GM21619 (cell line): ENCODE measurements around the gene SLC5A9.
A peak's percentile ranks its signal among the peaks of the same experiment; 100 is the strongest.
"Not testable (repeated sequence)": the region's sequence is repeated elsewhere in the genome, so short reads cannot be mapped to it uniquely, and the experiment has no call there.

Experiments
- ATAC-seq: cut with Tn5 transposase; IDR thresholded peaks from one replicate; pipeline ENCODE4 v1.9.1; 2021; ENCODE audit not compliant: unreplicated experiment

Gene SLC5A9

DNA sequence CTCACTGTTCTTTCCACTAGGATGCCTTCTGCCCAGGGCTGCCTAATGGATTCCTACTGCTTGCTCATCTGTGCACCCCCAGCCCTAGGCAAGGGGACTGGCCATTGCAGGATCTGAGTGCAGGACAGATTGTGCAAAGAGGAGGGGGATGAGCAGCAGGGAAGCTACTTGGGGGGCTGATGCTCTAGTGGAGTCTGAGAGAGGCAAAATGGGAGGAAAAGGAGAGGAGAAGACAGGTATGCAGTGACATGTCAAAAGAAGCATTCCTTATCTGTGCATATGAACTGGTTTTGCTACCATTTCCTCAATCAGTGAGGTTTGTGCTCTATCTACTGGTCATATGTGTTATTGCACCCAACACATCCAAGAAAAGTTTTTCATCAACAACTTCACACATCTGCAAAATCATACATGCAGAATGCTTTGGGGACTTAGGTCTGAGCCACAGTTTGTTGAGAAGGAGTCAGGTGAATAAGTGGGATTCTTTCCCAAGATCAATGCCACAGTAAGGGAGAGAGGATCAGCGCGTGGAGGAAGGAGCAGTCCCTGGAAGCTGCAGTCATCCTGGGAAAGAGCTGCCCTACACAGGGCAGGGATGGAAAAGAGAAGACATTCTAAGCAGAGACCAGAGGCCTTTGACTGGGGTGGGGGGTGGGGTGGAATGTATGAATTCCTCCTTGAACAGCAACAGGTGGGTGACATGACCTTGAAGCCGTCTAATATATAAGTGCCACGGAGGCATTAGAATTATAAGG lies 14.4 kb downstream of the SLC5A9 start:
- peak; percentile 69 for ATAC-seq

DNA sequence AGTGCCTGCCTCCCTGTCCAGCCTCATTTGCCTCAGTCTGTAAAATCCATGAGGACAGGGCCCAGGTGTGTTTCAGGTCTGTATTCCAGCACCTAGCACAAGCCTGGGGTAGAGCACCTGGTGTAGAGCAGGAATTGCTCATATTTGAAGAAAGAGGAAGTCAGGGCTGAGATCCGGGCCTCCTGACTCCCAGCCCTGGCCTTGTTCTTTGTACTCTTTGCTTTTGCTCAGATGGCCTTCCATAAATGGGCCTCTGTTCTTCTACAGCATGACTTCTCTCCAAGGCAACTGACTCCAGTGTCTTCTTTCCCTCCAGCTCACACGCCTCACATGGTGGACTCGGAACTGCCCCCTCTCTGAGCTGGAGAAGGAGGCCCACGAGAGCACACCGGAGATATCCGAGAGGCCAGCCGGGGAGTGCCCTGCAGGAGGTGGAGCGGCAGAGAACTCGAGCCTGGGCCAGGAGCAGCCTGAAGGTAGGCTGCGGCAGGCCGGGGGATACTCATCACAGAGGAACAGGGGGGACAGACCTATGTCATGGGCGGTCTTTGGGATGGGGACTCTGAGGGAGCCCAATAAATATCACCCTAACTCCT lies 19.7 kb downstream of the SLC5A9 start:
- ATAC-seq, result no peak

DNA sequence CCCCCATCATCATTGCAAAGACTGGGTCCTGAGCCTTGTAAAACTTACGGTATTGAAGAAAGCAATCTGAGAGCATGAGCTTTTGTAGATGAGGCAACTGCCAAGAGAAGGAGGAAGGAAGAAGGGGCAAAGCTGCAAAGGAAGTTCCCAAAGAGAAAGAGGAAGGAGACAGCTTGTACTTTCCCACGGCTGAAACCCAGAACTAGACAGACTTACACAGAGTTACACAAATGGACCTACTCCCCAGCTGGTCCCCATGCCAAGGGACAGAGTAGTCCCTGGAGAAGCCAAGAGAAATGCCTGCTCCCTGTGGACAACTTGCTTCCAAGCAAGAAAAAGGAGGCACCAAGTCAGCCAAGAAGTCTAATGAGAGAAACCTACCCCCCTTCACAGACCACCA lies 22.6 kb downstream of the SLC5A9 start:
- ATAC-seq, result no peak

DNA sequence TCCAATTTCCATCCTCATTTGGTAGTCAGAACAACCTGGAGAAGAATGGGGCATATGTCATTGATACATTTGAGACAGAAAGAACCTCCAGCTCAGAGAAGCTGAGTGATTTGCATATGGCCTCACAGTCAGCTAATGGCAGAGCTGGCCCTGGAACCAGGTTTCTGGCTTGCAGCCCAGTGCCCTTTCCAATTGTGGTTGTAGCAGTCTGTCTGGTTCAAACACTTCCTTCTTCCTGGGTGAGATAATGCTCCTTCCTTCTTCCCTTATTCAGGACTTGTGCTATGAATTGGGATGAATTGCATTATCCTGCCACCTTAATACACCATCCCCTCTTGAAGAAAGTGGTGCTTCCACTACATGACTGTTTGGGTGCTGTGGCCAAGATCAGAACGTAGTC lies 24.2 kb downstream of the SLC5A9 start:
- no peak for ATAC-seq

DNA sequence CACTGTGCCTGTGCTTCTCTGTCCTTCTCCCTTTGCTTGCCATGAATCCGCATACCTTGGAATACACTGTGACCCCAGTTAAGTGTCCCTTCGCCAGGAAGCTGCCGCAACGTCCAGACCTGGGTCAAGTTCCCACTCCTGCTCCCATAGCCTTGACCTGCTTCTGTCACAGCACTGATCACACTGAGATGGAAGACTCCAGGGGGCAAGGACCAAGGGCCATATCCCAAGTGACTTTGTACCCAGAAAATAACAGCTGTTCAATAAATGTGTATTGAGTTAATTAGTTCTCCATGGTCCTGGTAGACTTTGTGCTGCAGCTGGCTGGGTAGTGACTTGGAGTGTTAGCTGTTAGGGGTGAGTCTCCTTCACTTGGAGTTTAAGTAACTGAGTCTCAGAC lies 25.8 kb downstream of the SLC5A9 start:
- no peak for ATAC-seq

DNA sequence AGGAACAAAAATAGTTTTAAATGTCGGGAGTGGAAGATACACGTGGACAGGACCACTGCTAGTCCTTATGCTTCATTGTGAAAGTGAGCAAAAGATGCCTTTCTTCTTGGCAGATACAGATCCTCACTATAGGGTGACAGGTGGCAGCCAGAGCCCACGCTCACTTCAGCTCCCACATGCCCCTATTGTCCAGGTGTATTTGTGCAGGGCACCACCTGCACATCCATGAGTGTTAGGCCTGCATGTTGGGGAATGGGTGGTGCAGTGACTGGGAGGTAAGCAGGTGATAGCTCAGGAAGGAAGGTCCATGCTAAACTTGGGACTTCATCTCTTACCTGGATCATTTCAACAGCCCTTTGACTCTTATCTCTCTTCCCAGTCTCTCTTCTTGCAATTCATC lies 27.4 kb downstream of the SLC5A9 start:
- ATAC-seq, result no peak

DNA sequence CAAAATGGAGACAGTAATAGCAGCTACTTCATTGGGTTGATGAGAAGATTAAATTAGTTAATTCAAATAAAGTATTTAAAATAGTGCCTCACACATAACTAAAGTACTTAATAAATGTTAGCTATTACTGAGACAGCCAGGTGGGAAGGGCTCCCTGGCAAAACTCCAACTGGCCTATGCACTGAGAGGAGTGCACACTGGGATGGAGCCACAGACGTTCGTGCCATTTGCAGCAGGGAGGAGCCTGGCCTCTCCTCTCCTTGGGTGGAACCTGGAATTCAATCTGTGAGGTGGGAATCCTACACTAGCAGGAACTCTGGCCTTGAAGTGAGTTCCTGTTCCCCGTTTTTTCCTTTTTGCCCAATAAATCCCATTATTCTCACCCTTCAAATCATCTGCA lies 28.1 kb downstream of the SLC5A9 start:
- no peak for ATAC-seq

DNA sequence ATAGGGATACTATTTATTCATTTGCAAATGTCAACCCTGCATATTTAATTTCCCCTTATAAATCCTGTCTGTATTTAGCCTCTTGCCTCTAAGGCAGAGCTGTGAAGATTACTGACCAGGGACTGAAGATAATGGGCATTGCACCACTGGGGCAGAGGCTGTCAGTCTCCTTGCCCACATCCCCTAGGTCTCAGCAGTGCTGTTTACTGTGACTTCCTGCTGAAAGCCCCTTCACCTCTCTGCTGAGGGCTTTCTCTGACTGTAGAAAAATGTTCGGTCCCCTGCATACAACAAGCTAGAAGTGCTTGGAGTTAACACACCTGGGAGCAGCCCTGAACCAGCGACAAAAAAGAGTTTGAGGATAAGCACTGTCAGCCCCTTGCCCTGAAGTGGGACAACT lies 28.8 kb downstream of the SLC5A9 start:
- no peak for ATAC-seq

DNA sequence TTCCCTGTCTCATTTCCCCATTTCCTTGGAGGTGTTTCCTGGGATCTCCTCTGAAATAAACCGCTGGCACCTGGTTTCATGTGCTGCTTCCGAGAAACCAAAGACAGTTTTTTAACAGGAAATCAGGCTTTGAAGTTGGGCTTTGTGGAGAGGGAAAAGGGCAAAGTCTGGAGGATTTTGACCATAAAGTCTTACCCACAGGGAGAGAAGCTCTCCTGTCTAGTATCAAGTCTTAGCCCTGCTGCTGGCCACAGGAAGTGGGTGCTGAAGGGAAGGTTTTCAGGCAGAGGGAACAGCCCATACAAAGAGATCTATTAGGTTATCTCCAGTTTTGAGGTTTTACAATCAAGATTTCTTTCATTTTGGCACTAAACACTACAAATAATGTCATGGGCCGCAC lies 29.3 kb downstream of the SLC5A9 start:
- no peak for ATAC-seq

DNA sequence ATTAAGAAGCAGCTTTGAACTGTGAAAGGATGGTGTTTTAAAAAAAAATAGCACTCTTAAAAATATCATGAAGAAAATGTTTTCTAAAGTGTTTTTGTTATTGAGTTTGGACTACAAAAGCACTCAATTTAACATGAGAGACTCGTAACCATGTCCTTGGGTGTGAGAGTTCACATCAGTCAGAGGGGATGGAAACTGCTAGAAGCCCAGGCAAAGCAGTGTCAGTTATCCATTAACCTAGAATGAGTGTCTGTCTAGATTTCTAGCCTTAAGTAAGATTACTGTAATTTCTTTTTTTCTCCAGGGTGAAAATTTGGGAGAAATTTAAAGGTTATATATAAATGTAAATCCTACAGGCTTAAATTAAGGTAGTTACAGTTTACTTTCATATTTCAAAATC lies 31.7 kb downstream of the SLC5A9 start:
- no peak for ATAC-seq

DNA sequence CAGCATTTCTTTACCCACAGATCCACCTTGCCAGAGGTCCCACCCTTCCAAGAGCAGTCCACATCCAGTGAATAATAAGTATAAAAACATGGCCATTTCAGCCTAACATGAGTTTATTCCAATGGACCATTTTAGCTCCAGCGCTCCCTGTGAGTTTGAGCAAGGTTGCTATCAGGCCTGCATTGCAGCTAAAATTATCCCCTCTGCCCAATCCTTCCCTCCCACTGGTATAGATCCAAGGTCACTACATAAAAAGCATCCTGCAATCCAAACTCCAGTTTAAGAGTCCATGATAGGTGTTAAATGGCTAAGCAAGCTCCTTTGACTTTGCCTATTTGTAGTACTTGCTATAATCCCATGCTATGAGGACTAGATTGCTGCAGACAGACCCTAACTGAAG lies 35.6 kb downstream of the SLC5A9 start:
- no peak for ATAC-seq

DNA sequence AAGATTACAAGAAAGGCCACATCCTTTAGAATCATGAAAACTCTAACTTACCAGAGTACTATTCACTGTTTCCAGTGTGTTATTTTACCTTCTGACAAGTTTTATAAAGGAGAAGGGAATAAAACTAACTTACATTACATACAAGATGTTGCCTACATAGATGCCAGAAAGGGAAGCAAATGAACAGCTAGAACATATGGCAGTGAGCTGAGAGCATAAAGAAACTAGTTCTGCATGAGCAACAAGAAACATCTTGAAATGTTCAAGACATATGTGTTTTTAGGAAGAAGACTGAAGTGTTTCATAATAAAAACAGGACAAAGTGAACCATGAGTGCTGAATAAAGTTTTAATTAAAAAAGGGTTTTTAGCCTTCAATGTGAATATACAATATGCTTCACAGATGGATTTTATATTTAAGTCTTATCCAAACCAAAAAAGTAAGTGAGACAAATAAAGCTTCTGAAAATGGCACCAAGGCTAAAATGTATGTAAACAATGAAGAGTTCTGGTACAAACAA lies 39.4 kb downstream of the SLC5A9 start:
- no peak for ATAC-seq

DNA sequence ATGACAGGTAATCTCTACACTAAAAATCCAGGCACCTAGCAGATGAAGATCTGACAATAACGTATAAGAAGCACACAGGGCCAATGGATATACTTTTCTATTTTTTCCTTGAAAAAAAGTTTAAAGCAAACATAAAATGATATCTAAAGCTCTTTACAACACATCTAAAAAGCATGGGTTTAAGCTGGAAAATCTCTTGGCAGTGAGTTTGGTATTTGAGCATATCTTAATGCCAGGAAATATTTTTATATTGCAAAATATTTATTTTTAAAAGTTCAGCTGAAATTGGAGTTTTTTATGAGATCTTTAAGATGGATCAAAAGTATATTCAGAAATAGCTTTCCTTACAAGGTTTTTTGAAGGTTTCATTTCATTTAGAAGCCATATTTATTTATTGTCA lies 40.5 kb downstream of the SLC5A9 start:
- no peak for ATAC-seq

DNA sequence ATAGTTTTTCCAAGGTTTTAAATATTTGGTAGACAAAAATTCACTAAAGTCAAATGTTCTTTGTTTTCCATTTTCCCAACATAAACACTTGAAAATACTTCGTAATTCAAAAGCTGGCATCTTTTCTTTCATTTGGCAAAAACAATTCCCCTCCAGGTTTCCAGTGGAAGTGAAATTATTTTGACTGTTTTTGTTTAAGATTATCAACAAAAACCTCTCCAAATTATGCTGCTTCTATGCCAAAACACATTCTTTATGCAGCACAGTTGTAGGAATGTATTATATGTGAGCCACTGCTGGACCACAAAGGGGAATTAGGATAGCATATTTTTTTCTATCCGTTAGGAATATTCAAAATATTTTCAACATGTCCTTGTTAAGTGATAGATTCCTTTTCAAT lies 44.1 kb downstream of the SLC5A9 start:
- ATAC-seq, result no peak

DNA sequence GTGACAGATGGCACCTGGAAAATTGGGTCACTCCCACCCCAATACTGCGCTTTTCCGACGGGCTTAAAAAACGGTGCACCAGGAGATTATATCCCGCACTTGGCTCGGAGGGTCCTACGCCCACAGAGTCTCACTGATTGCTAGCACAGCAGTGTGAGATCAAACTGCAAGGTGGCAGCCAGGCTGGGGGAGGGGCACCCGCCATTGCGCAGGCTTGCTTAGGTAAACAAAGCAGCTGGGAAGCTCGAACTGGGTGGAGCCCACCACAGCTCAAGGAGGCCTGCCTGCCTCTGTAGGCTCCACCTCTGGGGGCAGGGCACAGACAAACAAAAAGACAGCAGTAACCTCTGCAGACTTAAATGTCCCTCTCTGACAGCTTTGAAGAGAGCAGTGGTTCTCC lies 54.9 kb downstream of the SLC5A9 start:
- not testable (repeated sequence) for ATAC-seq

DNA sequence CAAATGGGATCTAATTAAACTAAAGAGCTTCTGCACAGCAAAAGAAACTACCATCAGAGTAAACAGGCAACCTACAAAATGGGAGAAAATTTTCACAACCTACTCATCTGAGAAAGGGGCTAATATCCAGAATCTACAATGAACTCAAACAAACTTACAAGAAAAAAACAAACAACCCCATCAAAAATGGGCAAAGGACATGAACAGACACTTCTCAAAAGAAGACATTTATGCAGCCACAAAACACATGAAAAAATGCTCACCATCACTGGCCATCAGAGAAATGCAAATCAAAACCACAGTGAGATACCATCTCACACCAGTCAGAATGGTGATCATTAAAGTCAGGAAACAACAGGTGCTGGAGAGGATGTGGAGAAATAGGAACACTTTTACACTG lies 59.8 kb downstream of the SLC5A9 start:
- not testable (repeated sequence) for ATAC-seq

DNA sequence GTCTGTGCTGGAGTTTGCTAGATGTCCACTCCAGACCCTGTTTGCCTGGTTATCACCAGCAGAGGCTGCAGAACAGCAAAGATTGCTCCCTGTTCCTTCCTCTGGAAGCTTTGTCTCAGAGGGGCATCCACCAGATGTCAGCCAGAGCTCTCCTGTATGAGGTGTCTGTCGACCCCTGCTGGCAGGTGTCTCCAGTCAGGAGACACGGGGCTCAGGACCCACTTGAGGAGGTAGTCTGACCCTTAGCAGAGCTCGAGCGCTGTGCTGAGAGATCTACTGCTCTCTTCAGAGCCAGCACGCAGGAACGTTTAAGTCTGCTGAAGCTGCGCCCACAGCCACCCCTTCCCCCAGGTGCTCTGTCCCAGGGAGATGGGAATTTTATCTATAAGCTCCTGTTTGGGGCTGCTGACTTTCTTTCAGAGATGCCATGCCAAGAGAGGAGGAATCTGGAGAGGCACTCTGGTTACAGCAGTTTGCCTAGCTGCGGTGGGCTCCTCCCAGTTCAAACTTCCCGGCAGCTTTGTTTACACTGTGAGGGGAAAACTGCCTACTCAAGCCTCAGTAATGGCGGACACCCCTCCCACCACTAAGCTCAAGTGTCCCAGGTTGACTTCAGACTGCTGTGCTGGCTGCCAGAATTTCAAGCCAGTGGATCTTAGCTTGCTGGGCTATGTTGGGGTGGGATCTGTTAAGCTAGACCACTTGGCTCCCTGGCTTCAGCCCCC lies 62.3 kb downstream of the SLC5A9 start:
- ATAC-seq, result not testable (repeated sequence)

DNA sequence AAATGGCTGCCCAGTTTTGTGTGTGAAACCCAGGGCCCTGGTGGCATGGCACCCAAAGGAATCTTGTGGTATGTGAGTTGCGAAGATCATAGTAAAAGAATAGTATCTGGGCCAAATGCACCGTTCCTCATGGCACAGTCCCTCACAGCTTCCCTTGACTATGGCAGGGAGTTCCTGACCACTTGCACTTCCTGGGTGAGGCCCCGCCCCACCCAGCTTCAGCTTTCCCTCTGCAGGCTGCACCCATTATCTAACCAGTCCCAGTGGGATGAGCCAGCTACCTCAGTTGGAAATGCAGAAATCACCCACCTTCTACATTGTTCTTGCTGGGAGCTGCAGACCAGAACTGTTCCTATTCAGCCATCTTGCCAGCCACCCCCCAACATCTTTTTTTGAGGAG lies 63.0 kb downstream of the SLC5A9 start:
- ATAC-seq, result no peak

DNA sequence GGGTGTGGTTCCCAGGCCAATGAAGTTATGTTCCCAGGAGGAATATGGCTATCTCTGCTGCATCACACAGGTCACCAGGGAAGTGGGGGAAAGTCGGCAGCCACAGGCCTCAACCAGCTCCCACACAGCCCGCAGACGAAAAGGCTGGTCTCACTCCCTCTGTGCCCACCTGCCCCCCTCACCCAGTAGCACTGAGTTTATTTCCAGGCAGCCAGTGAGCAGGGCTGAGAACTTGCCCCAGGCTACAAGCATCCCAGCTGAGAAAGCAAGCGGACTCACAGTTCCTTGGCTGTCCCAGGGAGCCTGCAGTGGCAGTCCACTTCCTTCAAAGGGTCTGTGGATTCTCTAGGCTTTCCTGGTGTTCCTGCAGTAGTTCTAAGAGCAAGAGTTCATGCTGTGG lies 68.9 kb downstream of the SLC5A9 start:
- no peak for ATAC-seq

DNA sequence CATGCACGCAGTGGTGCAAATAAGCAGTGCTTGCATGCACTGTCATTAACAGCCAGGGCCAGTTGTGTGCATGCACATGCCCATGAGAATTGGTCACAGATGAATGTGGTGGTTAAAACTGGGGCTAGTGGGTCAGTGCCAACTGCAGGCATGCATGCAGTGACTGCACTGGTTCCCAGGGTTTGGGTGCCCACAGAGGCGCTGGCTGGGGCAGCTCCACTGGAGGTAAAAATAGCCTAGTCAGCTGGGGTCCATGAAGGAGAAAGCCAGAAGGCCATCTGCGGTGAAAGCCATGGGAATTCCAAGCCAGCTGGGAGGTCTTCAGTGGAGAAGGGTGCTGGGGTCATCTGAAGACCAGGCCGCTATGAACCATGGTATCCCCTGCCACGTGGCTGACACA lies 70.2 kb downstream of the SLC5A9 start:
- ATAC-seq, result no peak

DNA sequence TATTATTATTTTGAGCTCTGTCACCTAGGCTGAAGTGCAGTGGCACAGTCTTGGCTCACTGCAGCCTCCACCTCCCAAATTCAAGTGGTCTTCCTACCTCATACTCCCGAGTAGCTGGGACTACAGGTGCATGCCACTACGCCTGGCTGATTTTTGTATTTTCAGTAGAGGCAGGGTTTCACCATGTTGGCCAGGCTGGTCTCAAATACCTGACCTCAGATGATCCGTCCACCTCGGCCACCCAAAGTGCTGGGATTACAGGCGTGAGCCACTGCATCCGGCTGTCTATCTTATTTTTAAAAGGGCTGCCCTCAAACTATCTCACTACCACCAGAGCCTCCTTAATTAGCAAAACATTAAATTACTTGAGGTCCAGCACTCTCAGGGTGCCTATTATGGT lies 71.6 kb downstream of the SLC5A9 start:
- ATAC-seq, result not testable (repeated sequence)

DNA sequence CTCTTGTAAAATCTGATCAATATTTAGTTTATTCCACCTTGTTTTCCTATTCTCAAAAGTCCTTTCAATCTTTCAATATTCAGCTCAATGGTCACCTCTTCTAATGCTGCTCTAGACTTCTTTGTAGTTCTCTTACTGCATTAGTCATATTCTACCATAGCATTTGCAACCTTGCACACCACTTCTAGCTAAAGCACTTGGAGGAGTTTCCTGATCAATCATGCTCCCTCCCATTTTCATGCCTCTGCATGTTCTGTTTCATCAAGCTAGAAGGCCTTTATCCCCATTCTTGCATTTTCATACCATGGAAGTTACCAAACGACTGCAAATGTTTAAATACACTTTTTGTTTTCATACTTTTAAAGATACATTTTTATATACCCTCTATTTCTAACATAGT lies 72.1 kb downstream of the SLC5A9 start:
- ATAC-seq, result no peak
